Mucosa of descending colon (tissue), 3 donors: ENCODE results near the gene GALR2. TPM values are rescaled to one million over a fixed set of nuclear protein-coding genes. Genes with fewer than 3 reads are reported as not detected.
"Not testable (repeated sequence)": the region's sequence is repeated elsewhere in the genome, so short reads cannot be mapped to it uniquely, and the experiment has no call there.

Experiments used
- ATAC-seq: fragments of 200-7000 bp; cut with Tn5 transposase; one replicate; pipeline ENCODE4 v1.9.1; 2020; ENCODE audit warnings: mild to moderate bottlenecking, moderate library complexity
- DNase-seq, 3 donors: peaks; one replicate each; pipeline ENCODE4 v3.0.0-alpha.2; 2020
- H3K36me3 ChIP-seq: fragments of 200-600 bp; one replicate; pipeline ENCODE4 v1.8.0; 2021; ENCODE audit warnings: low read depth, mild to moderate bottlenecking
- H3K4me1 ChIP-seq: fragments of 200-600 bp; one replicate; pipeline ENCODE4 v1.8.0; 2021; ENCODE audit warnings: low read depth, mild to moderate bottlenecking
- H3K4me3 ChIP-seq: fragments of 200-600 bp; one replicate; pipeline ENCODE4 v1.8.0; 2021; ENCODE audit warnings: mild to moderate bottlenecking
- H3K9me3 ChIP-seq: fragments of 200-600 bp; one replicate; pipeline ENCODE4 v1.8.0; 2021; ENCODE audit warnings: mild to moderate bottlenecking
- CTCF ChIP-seq: fragments of 200-600 bp; IDR thresholded peaks from one replicate; pipeline ENCODE4 v1.8.0; 2022; ENCODE audit warnings: antibody characterized with exemption, mild to moderate bottlenecking
- intact Hi-C, 2 donors: fragments of 100-400 bp; cut with DNase I in 1 of 2; cut with micrococcal nuclease in 1 of 2; formaldehyde crosslinking; loops; one replicate each; pipeline versions ENCODE4 v1.11.0 to v1.11.1; 2022; cut with DNase I, micrococcal nuclease
- total RNA-seq, 3 donors: library from RNA; stranded (reverse); fragmentation: NEBNext Ultra II Directional in 2 of 3; extraction: Animal tissue kit (Norgen Biotek cat#: 25700) in 2 of 3; gene quantifications; one replicate each; pipeline versions ENCODE4 v1.2.1 to v1.2.4, GENCODE V29; 2021 to 2023
- donor health status: DM: no; HTN: no; CAD: no; lungs with moderate emphysema.
- donor health status: DM: no; HTN: no; CAD: no.
- donor health status: DM: no; HTN: yes; CAD: no.

Gene GALR2
- total RNA-seq, 3 donors from 2014 or later, result 4.2 TPM; not detected in 2

- Histone ChIP-seq H3K4me1 (no peaks in the 10 kb centered on the region), H3K9me3 (no peaks in the 10 kb centered on the region), H3K36me3 (peaks cover 17% of the 10 kb centered on the region), H3K4me3 (no peak overlapping the region)
- TF ChIP-seq CTCF, result no peak
- intact Hi-C loops, result no loop called here
- ATAC-seq (peak; percentile 62), DNase-seq (no peak)
Measured at GRCh38 chr17:76054112-76054476, 20.5 kb upstream of the GALR2 start.

DNA sequence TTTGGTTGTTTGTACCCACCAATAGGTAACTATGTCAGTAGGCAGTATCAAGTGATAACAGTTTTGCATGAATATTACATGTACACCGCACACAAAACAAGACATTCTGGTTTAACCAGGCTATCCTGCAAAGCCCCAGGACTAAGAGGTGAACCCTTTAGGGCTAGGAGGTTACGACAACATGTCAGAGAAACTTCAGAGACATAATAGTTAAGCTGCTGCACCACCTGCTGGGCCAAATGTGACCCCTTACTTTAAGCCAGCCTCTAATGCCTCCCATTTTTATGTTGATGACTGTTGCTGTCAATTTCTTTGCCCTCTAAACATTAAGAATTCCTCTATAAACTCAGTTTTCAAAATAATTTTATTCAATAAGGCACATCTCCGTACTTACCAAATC lies 17.7 kb upstream of the GALR2 start:
- TF ChIP-seq CTCF, result no peak
- no peak for ATAC-seq
- peaks cover 25% of the 10 kb centered on the region for H3K36me3 ChIP-seq
- H3K9me3 ChIP-seq, result no peaks in the 10 kb centered on the region
- no peak overlapping the region for H3K4me3 ChIP-seq
- no peak for DNase-seq
- intact Hi-C loops, result no loop called here
- no peaks in the 10 kb centered on the region for H3K4me1 ChIP-seq

- H3K36me3 ChIP-seq, result peaks cover 26% of the 10 kb centered on the region
- DNase-seq, H3K9me3 ChIP-seq, H3K4me1 ChIP-seq, ATAC-seq, H3K4me3 ChIP-seq, intact Hi-C loops: not testable (repeated sequence)
Measured at GRCh38 chr17:76058264-76058663, 16.3 kb upstream of the GALR2 start.

DNA sequence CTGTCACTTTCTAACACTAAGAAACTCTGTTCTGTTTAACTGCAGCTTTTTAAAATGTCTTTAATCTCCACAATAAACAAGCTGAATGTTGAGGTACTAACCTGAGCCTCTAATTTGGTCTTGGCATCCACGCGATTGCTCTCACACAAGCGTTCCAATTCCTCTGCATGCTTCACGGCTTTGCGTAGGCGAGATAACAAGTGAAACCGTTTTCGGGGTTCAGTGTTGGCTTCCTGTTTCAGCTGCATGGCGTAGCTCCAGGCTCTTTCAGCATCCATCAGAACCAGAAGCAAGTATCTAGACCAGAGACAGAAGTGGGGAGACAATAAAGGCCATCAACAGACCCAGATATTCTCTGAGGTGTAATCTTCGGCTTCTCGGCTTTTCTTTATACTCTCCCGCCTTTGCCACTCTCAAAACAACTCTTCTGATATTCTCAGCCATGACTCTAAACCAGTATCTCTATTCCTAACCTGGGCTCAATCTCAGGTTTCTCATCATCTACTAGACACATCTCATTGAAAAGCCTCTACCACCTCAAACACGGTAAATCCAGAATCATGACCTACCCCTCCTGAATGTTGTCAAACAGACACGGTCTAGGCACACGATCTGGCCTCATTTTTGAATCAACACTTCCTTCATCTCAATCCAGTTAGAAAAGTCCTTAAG lies 10.6 kb upstream of the GALR2 start:
- no peaks in the 10 kb centered on the region for H3K9me3 ChIP-seq
- intact Hi-C loops, result no loop called here
- no peak for TF ChIP-seq CTCF
- no peaks in the 10 kb centered on the region for H3K4me1 ChIP-seq
- ATAC-seq, result no peak
- H3K36me3 ChIP-seq, result peaks cover 12% of the 10 kb centered on the region
- no peak overlapping the region for H3K4me3 ChIP-seq
- DNase-seq, result no peak

DNA sequence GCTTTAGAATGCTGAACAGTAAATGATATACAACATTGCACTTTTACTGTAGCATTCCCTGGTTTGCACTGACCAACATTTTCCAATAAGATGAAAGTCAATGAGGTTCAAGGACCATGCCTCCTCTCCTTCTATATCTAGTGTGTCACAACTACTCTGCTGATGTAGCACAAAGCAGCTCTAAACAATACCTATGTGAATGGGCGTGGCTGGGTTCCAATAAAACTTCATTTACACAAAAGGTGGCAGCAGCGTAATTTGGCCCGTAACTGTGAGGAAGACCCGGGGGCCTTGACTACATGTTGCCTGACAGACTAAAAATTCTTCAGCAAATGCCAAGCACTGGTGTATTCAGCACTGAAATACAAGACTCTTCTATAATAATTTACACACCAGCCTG lies 8.8 kb upstream of the GALR2 start:
- ATAC-seq, result peak; percentile 78
- no peak for TF ChIP-seq CTCF
- peaks cover 4% of the 10 kb centered on the region for H3K4me1 ChIP-seq
- H3K4me3 ChIP-seq, result no peak overlapping the region
- H3K9me3 ChIP-seq, result no peaks in the 10 kb centered on the region
- intact Hi-C loops, result no loop called here
- peak in 1 of 3 donors; percentile 34 for DNase-seq
- H3K36me3 ChIP-seq, result peaks cover 7% of the 10 kb centered on the region

DNA sequence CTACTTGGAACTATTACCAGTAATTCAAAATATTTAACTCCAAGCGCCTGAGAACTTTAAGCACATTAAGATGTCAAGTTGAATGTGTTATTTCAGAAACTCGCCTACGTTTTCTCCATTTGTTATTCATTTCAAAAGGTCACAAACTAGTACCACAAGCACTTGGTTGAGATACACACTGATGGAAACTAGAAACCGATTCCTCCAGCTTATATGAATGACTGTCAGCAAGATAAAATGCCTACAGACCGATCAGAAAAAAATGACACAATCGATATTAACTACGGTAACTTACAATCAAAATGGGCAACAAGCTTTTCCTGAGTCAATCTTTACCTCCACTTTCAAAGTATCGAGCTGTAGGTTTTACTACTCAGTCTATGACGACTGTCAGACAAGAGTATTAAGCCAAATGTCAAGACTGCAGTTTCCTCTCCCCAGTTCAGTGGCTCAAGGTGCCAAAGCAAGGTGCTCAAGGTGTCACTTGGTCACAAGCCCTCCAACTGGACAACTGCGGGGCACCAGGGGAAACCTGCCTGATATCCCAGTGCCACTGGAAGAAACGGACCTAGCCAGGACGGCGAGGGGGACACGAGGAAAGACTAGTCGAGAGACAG lies 2.9 kb upstream of the GALR2 start:
- ATAC-seq, result peak; percentile 8
- Histone ChIP-seq H3K36me3 (no peaks in the 10 kb centered on the region), H3K4me1 (peaks cover 39% of the 10 kb centered on the region), H3K4me3 (peak overlapping the region; percentile 72), H3K9me3 (no peaks in the 10 kb centered on the region)
- DNase-seq, result no peak
- TF ChIP-seq CTCF, result no peak
- intact Hi-C loops, result no loop called here
